Lung (tissue), 12 donors: Measurements from ENCODE around the gene PHOX2B. TPM values are rescaled to one million over a fixed set of nuclear protein-coding genes. Genes with fewer than 3 reads are reported as not detected.

ENCODE experiments used
- ATAC-seq: fragments of 200-7000 bp; cut with Tn5 transposase; one replicate; pipeline ENCODE4 v1.9.1; 2020; ENCODE audit warnings: moderate number of reproducible peaks; ENCODE audit not compliant: insufficient read depth, low FRiP score
- DNase-seq, 3 donors: peaks; one replicate each; pipeline ENCODE4 v3.0.0-alpha.2; 2013 to 2017
- H3K27ac ChIP-seq, 2 donors: one replicate each; pipeline ENCODE4 v1.5.1; 2013; ENCODE audit warnings: mild to moderate bottlenecking in 2 of 2, moderate library complexity in 2 of 2, control low read depth in 1 of 2, inconsistent platforms in 1 of 2, low read depth in 1 of 2, low read length in 1 of 2
- H3K27me3 ChIP-seq, 3 donors: one replicate each; pipeline ENCODE4 v1.5.1; 2013; ENCODE audit warnings: low read length in 2 of 3; ENCODE audit not compliant: control insufficient read depth in 3 of 3, insufficient read depth in 3 of 3
- H3K36me3 ChIP-seq, 4 donors: one replicate each; pipeline ENCODE4 v1.5.1; 2013; ENCODE audit warnings: low read length in 4 of 4, mild to moderate bottlenecking in 1 of 4, moderate library complexity in 1 of 4; ENCODE audit not compliant: control insufficient read depth in 4 of 4, insufficient read depth in 4 of 4
- H3K4me1 ChIP-seq, 5 donors: one replicate each; pipeline ENCODE4 v1.5.1; 2013; ENCODE audit warnings: low read length in 5 of 5, mild to moderate bottlenecking in 2 of 5, moderate library complexity in 1 of 5; ENCODE audit not compliant: control insufficient read depth in 5 of 5, insufficient read depth in 5 of 5
- H3K4me3 ChIP-seq: one replicate; pipeline ENCODE4 v1.5.1; 2013; ENCODE audit warnings: mild to moderate bottlenecking, control low read depth, moderate library complexity
- H3K9ac ChIP-seq, 2 donors: one replicate each; pipeline ENCODE4 v1.5.1; 2013; ENCODE audit warnings: low read length in 2 of 2, control low read depth in 1 of 2; ENCODE audit not compliant: insufficient read depth in 1 of 2
- H3K9me3 ChIP-seq, 4 donors: one replicate each; pipeline ENCODE4 v1.5.1; 2013; ENCODE audit warnings: low read length in 3 of 4, mild to moderate bottlenecking in 1 of 4, moderate library complexity in 1 of 4; ENCODE audit not compliant: control insufficient read depth in 4 of 4, insufficient read depth in 3 of 4
- WGBS, 2 donors: extraction: QIAGEN DNeasy Blood & Tissue Kit; methylation state at CpG; one replicate each; pipeline ENCODE4 v1.1.7; 2013; 5-methylcytosine and 5-hydroxymethylcytosine counted together
- polyA plus RNA-seq, 2 donors: library from polyadenylated mRNA; stranded (reverse); fragments of 200-250 nt; gene quantifications; one replicate each; pipeline ENCODE4 v1.2.1, GENCODE V29; 2013
- total RNA-seq, 2 donors: library from RNA; depleted of rRNA in 1 of 2; stranded (reverse); fragments of >200 nt in 1 of 2; gene quantifications; one replicate each; pipeline ENCODE4 v1.2.1, GENCODE V29; 2014 to 2021
- TF ChIP-seq, protein P1 (sequence below): IDR thresholded peaks from 2 replicates; pipeline ENCODE4 v1.5.1; 2012; ENCODE audit warnings: mild to moderate bottlenecking; ENCODE audit errors: control extremely low read depth, extremely low read depth
- donor health status: control.
- donor health status: control.
- donor health status: Bipolar disorder and iron deficiency.
- donor health status: healthy.
- donor health status: DM: yes; HTN: yes; CAD: no.

PHOX2B gene
- total and polyA plus RNA-seq, 4 donors: not detected

DNA sequence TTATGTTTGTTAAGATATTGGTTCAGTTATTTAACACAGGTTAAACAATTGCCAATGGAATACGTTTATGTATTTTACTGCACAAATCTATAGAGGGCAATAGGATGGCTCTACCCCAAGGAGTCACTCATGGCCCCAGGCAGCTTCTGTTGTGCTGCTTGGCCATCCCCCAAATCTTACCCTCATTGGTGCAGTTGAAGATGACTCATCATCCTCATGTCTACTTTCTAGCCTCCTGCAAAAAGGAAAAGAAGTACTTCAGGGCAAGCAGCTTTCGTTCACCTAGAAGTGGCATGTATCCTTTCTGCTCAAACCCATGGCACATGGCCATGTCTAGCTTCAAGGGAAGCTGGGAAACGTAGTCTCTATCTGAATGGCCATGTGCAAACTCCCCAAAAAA, 14.2 kb downstream of the PHOX2B start:
- TF ChIP-seq, protein P1, sequence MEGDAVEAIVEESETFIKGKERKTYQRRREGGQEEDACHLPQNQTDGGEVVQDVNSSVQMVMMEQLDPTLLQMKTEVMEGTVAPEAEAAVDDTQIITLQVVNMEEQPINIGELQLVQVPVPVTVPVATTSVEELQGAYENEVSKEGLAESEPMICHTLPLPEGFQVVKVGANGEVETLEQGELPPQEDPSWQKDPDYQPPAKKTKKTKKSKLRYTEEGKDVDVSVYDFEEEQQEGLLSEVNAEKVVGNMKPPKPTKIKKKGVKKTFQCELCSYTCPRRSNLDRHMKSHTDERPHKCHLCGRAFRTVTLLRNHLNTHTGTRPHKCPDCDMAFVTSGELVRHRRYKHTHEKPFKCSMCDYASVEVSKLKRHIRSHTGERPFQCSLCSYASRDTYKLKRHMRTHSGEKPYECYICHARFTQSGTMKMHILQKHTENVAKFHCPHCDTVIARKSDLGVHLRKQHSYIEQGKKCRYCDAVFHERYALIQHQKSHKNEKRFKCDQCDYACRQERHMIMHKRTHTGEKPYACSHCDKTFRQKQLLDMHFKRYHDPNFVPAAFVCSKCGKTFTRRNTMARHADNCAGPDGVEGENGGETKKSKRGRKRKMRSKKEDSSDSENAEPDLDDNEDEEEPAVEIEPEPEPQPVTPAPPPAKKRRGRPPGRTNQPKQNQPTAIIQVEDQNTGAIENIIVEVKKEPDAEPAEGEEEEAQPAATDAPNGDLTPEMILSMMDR: no peak
- Histone ChIP-seq H3K4me3 (no peak overlapping the region), H3K27ac (no peak overlapping the region), H3K36me3 (no peaks in the 10 kb centered on the region), H3K9ac (no peak overlapping the region), H3K9me3 (peaks cover 0 to 1% (median 0%) of the 10 kb centered on the region in 4 donors), H3K27me3 (peaks cover 3 to 55% (median 16%) of the 10 kb centered on the region in 3 donors), H3K4me1 (no peaks in the 10 kb centered on the region)
- ATAC-seq (no peak), DNase-seq (no peak)
- 68 to 69% methylated on average over 3 of the region's 3 CpGs for WGBS, 2 donors

- Histone ChIP-seq H3K27ac (no peak overlapping the region), H3K36me3 (no peaks in the 10 kb centered on the region), H3K9me3 (peaks cover 0 to 1% (median 0%) of the 10 kb centered on the region in 4 donors), H3K4me1 (no peaks in the 10 kb centered on the region), H3K27me3 (peaks cover 3 to 51% (median 18%) of the 10 kb centered on the region in 3 donors), H3K9ac (no peak overlapping the region), H3K4me3 (no peak overlapping the region)
- ATAC-seq (no peak), DNase-seq (no peak)
- TF ChIP-seq, protein P1: no peak
- 35 to 42% methylated on average over 12 of the region's 12 CpGs for WGBS, 2 donors
Observed at GRCh38 chr4:41731569-41732126, 16.9 kb downstream of the PHOX2B start.

- Histone ChIP-seq H3K9me3 (peaks cover 0 to 4% (median 2%) of the 10 kb centered on the region in 4 donors), H3K9ac (no peak overlapping the region), H3K27me3 (peaks cover 3 to 52% (median 23%) of the 10 kb centered on the region in 3 donors), H3K27ac (no peak overlapping the region), H3K36me3 (no peaks in the 10 kb centered on the region), H3K4me3 (no peak overlapping the region), H3K4me1 (no peaks in the 10 kb centered on the region)
- 63 to 65% methylated on average over 3 of the region's 3 CpGs for WGBS, 2 donors
- ATAC-seq (no peak), DNase-seq (no peak)
- TF ChIP-seq, protein P1: no peak
Observed at GRCh38 chr4:41728573-41728913, 20.0 kb downstream of the PHOX2B start.
